Measurements from ENCODE around the gene FAM170B. TPM values are rescaled to one million over a fixed set of nuclear protein-coding genes. Genes with fewer than 3 reads are reported as not detected.

Gene FAM170B
- total RNA-seq, 6 experiments from 2014 or later: not detected

- no peaks in the 10 kb centered on the region for H3K9me3 ChIP-seq
- DNase-seq: peak in 1 of 3 donors; percentile 35
- ATAC-seq: no peak
- intact Hi-C loops (cut with DNase I): no loop called here
- H3K4me3 ChIP-seq: no peak overlapping the region
- TF ChIP-seq CTCF (IDR thresholded peaks at IDR 0.05): no peak
- TF ChIP-seq POLR2A (IDR thresholded peaks at IDR 0.05): no peak
- H3K36me3 ChIP-seq: no peaks in the 10 kb centered on the region
- WGBS (ENCODE audit: insufficient coverage, low coverage, low lambda C conversion rate, missing lambda C conversion rate): 80% methylated on average over 3 of the region's 8 CpGs
- peaks cover 0 to 10% (median 0%) of the 10 kb centered on the region in 4 donors for H3K4me1 ChIP-seq
- no peaks in the 10 kb centered on the region for H3K27me3 ChIP-seq
- H3K27ac ChIP-seq: no peak overlapping the region
These were observed 41.9 kb upstream of the FAM170B start for GRCh38 chr10:49175587-49176309.

- H3K4me1 ChIP-seq: peaks cover 0 to 10% (median 0%) of the 10 kb centered on the region in 4 donors
- intact Hi-C loops (cut with DNase I): no loop called here
- TF ChIP-seq CTCF (IDR thresholded peaks at IDR 0.05) (no peak), POLR2A (IDR thresholded peaks at IDR 0.05) (no peak)
- H3K27me3 ChIP-seq: no peaks in the 10 kb centered on the region
- 68% methylated on average over 7 of the region's 10 CpGs for WGBS (ENCODE audit: insufficient coverage, low coverage, low lambda C conversion rate, missing lambda C conversion rate)
- no peak overlapping the region for H3K27ac ChIP-seq
- DNase-seq (no peak), ATAC-seq (no peak)
- H3K4me3 ChIP-seq: no peak overlapping the region
- H3K9me3 ChIP-seq: no peaks in the 10 kb centered on the region
- H3K36me3 ChIP-seq: no peaks in the 10 kb centered on the region
These were observed 41.2 kb upstream of the FAM170B start for GRCh38 chr10:49174926-49175500.

GRCh38 chr10:49174261-49174925, 40.6 kb upstream of the FAM170B start:
- Histone ChIP-seq H3K4me3 (no peak overlapping the region), H3K4me1 (peaks cover 0 to 10% (median 0%) of the 10 kb centered on the region in 4 donors), H3K27ac (no peak overlapping the region), H3K27me3 (no peaks in the 10 kb centered on the region), H3K9me3 (no peaks in the 10 kb centered on the region), H3K36me3 (no peaks in the 10 kb centered on the region)
- ATAC-seq (no peak), DNase-seq (no peak)
- TF ChIP-seq POLR2A (IDR thresholded peaks at IDR 0.05): no peak
- TF ChIP-seq CTCF (IDR thresholded peaks at IDR 0.05): no peak
- WGBS (ENCODE audit: insufficient coverage, low coverage, low lambda C conversion rate, missing lambda C conversion rate): 52% methylated on average over 7 of the region's 15 CpGs
- intact Hi-C loops (cut with DNase I): no loop called here

- no peak for DNase-seq
- WGBS (ENCODE audit: insufficient coverage, low coverage, low lambda C conversion rate, missing lambda C conversion rate): 20% methylated on average over 1 of the region's 4 CpGs
- H3K4me3 ChIP-seq: no peak overlapping the region
- H3K36me3 ChIP-seq: no peaks in the 10 kb centered on the region
- H3K9me3 ChIP-seq: no peaks in the 10 kb centered on the region
- no peak for TF ChIP-seq POLR2A (IDR thresholded peaks at IDR 0.05)
- no peak for TF ChIP-seq CTCF (IDR thresholded peaks at IDR 0.05)
- H3K27ac ChIP-seq: no peak overlapping the region
- intact Hi-C loops (cut with DNase I): no loop called here
- H3K4me1 ChIP-seq: peaks cover 0 to 10% (median 0%) of the 10 kb centered on the region in 4 donors
- no peaks in the 10 kb centered on the region for H3K27me3 ChIP-seq
- ATAC-seq: no peak
These were observed 40.0 kb upstream of the FAM170B start for GRCh38 chr10:49173853-49174252.

Data from right lobe of liver (tissue), 6 donors.